ENCODE data around the gene MEX3C.

- TF ChIP-seq CTCF (IDR thresholded peaks at IDR 0.05; ENCODE audit: low read depth, low read length) (no peak), POLR2A (IDR thresholded peaks at IDR 0.05; ENCODE audit: extremely low read depth, insufficient read length) (no peak), MAX (IDR thresholded peaks at IDR 0.05; ENCODE audit: low read depth, low read length) (no peak), MYC (IDR thresholded peaks at IDR 0.05; ENCODE audit: low read depth, low read length) (no peak)
Measured at GRCh38 chr18:51164761-51165281, 32.7 kb downstream of the MEX3C start.
